ENCODE results near the gene NPY5R. TPM values are rescaled to one million over a fixed set of nuclear protein-coding genes. Genes with fewer than 3 reads are reported as not detected.

NPY5R gene
- total RNA-seq, 4 donors from 2014 or later, result 0.12 to 0.16 TPM; not detected in 2

DNA sequence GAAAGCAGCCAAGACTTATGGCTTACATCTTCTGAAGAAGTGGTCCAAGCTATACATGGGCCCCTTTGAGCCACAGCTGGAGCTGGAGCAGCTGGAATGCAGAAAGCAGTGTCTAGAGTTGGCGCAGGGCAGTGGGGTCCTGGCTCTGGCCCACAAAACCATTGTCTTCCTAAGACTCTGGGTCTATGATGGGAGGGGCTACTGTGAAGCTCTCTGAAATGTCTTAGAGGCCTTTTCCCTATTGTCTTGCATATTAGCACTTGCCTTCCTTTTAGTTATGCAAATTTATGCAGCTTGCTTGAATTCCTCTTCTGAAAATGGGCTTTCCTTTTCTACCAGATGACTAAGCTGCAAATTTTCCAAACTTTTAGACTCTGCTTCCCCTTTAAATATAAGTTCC, 26.6 kb upstream of the NPY5R start:
- no peak for ATAC-seq
- WGBS, 2 donors (ENCODE audit: low coverage in 1 of 2), result 0% methylated on average over 1 of the region's 1 CpG; no CpG with 5 or more reads in 1 of the 2 donors
- no peaks in the 10 kb centered on the region for H3K36me3 ChIP-seq

GRCh38 chr4:163330916-163331628, 12.6 kb upstream of the NPY5R start:
- H3K27me3 ChIP-seq, result peaks cover 39% of the 10 kb centered on the region
- H3K4me1 ChIP-seq, result peaks cover 0 to 26% (median 0%) of the 10 kb centered on the region in 3 donors
- TF ChIP-seq POLR2AphosphoS5 (IDR thresholded peaks at IDR 0.05), result no peak
- TF ChIP-seq EP300 (IDR thresholded peaks at IDR 0.05), result no peak
- no peak for TF ChIP-seq CTCF (IDR thresholded peaks at IDR 0.05)
- no peak for TF ChIP-seq POLR2A (IDR thresholded peaks at IDR 0.05)
- no peak overlapping the region for H3K27ac ChIP-seq
- peak overlapping the region in 1 of 2 donors; percentile 59 for H3K4me3 ChIP-seq
- H3K36me3 ChIP-seq, result no peaks in the 10 kb centered on the region
- no peak for ATAC-seq
- H3K9me3 ChIP-seq, result no peaks in the 10 kb centered on the region
- WGBS, 2 donors (ENCODE audit: low coverage in 1 of 2), result 42 to 65% methylated on average over 6 to 10 of the region's 16 CpGs

More for the DNA sequence above, 26.6 kb upstream of the NPY5R start:
- Histone ChIP-seq H3K4me3 (no peak overlapping the region), H3K9me3 (peaks cover 0 to 33% (median 3%) of the 10 kb centered on the region in 3 donors), H3K27me3 (no peaks in the 10 kb centered on the region), H3K27ac (no peak overlapping the region), H3K4me1 (no peaks in the 10 kb centered on the region)
- no peak for TF ChIP-seq POLR2AphosphoS5 (IDR thresholded peaks at IDR 0.05)
- TF ChIP-seq POLR2A (IDR thresholded peaks at IDR 0.05), result no peak
- TF ChIP-seq EP300 (IDR thresholded peaks at IDR 0.05), result no peak
- no peak for TF ChIP-seq CTCF (IDR thresholded peaks at IDR 0.05)

DNA sequence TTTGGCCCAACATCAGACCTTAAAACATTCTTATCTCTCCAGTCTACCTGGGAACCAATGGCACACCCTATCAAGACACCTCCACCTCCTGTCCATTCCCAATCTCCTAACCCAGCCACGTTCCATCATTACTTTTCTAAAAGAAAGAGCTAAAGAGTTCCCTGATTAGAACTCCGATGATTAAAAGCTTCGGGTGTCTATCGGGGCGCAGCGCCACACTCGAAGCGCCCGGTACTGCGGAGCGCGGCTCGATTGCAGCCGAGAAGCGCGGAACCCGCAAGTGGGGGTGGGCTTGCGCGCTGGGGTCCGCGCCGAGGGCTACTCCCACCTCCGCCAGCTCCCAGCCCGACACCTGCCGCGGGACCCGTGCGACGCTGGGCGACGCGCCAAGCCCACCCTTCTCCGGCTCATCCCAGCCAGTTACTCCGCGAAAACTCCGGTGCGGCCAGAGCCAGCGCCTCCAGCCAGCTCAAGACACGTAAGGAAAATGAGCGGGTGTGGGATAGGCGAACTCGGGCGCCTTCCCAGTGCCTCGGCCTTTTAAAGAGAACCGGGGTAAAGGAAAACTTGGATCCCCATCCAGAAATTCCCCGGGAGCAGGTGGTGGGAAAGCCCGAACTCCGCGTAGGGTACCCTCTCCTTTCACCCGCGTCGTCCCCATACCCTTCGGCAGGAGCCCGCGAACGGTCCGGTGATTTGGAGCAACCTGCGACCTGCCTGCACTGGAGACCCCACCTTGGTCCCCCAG, 11.9 kb upstream of the NPY5R start:
- Histone ChIP-seq H3K4me1 (peaks cover 0 to 26% (median 0%) of the 10 kb centered on the region in 3 donors), H3K36me3 (no peaks in the 10 kb centered on the region), H3K9me3 (no peaks in the 10 kb centered on the region), H3K4me3 (peak overlapping the region; percentile 28 to 59), H3K27me3 (peaks cover 45% of the 10 kb centered on the region), H3K27ac (peak overlapping the region in 1 of 4 donors; percentile 30)
- peak; percentile 48 for ATAC-seq
- TF ChIP-seq CTCF (IDR thresholded peaks at IDR 0.05), result no peak
- TF ChIP-seq POLR2AphosphoS5 (IDR thresholded peaks at IDR 0.05), result no peak
- TF ChIP-seq POLR2A (IDR thresholded peaks at IDR 0.05), result no peak
- no peak for TF ChIP-seq EP300 (IDR thresholded peaks at IDR 0.05)
- WGBS, 2 donors (ENCODE audit: low coverage in 1 of 2), result 0 to 4% methylated on average over 9 to 10 of the region's 58 CpGs

GRCh38 chr4:163332526-163333406, 10.9 kb upstream of the NPY5R start, which contains the start of gene NPY1R:
Gene NPY1R, minus strand, starts transcription at chr4:163332596. Its CDS starts 6,042 bp downstream, at chr4:163326554.
- WGBS, 2 donors (ENCODE audit: low coverage in 1 of 2), result 7 to 32% methylated on average over 5 to 21 of the region's 36 CpGs
- ATAC-seq, result peak; percentile 85
- peak within 1 kb of the TSS in 2 of 4 donors; percentile 7 to 30 for H3K27ac ChIP-seq

More at GRCh38 chr4:163332526-163333406, 10.9 kb upstream of the NPY5R start, which contains the start of gene NPY1R:
- no peaks in the 10 kb centered on the region for H3K9me3 ChIP-seq
- peak within 1 kb of the TSS; percentile 28 to 59 for H3K4me3 ChIP-seq
- H3K4me1 ChIP-seq, result peaks cover 0 to 26% (median 0%) of the 10 kb centered on the region in 3 donors
- H3K36me3 ChIP-seq, result no peaks in the 10 kb centered on the region
- H3K27me3 ChIP-seq, result peaks cover 54% of the 10 kb centered on the region
- TF ChIP-seq POLR2AphosphoS5 (IDR thresholded peaks at IDR 0.05) (no peak), CTCF (IDR thresholded peaks at IDR 0.05) (peak in 3 of 4 experiments; percentile 45 to 73 (median 54))

All from gastroesophageal sphincter (tissue), 4 donors.